PFSK-1 (cell line): Measurements from ENCODE around the gene CFP.

Experiments used
- FOXP2 ChIP-seq: optimal IDR thresholded peaks from 2 replicates; pipeline ENCODE3; 2011; ENCODE audit warnings: borderline replicate concordance, control low read depth, inconsistent platforms; ENCODE audit not compliant: insufficient read depth; ENCODE audit errors: extremely low read length, extremely low read depth
- POLR2AphosphoS5 ChIP-seq: IDR thresholded peaks from 2 replicates; pipeline ENCODE4 v1.6.1; 2012; ENCODE audit warnings: low read depth, mild to moderate bottlenecking, control low read depth, low read length, moderate library complexity
- REST ChIP-seq, 2 experiments: IDR thresholded peaks; 2 replicates each; pipeline versions ENCODE4 v1.6.1 to v1.8.0; 2011 to 2012; ENCODE audit warnings: low read depth in 2 of 2, low read length in 2 of 2, control low read depth in 1 of 2, inconsistent platforms in 1 of 2, mild to moderate bottlenecking in 1 of 2, moderate library complexity in 1 of 2; ENCODE audit not compliant: insufficient read depth in 1 of 2
- SIN3A ChIP-seq: IDR thresholded peaks from 2 replicates; pipeline ENCODE4 v1.6.1; 2012; ENCODE audit warnings: mild to moderate bottlenecking, low read length, moderate library complexity, borderline replicate concordance; ENCODE audit not compliant: insufficient read depth
- TAF1 ChIP-seq: IDR thresholded peaks from 2 replicates; pipeline ENCODE4 v1.6.1; 2012; ENCODE audit warnings: low read length, control low read depth, borderline replicate concordance; ENCODE audit not compliant: insufficient read depth

Gene CFP

GRCh38 chrX:47628982-47629381 is 748 bp downstream of the CFP start:
- TF ChIP-seq TAF1 (no peak), POLR2AphosphoS5 (no peak), SIN3A (no peak), FOXP2 (no peak), REST (IDR thresholded peaks at IDR 0.05; ENCODE audit: insufficient read depth in 1 of 2, low read depth in 2 of 2, low read length in 2 of 2) (no peak)

GRCh38 chrX:47625365-47625764 is 4.4 kb downstream of the CFP start:
- TF ChIP-seq SIN3A (no peak), REST (IDR thresholded peaks at IDR 0.05; ENCODE audit: insufficient read depth in 1 of 2, low read depth in 2 of 2, low read length in 2 of 2) (no peak), POLR2AphosphoS5 (no peak), TAF1 (no peak), FOXP2 (no peak)

GRCh38 chrX:47623540-47624027 is 6.1 kb downstream of the CFP start:
- no peak for TF ChIP-seq POLR2AphosphoS5

- TF ChIP-seq REST (IDR thresholded peaks at IDR 0.05; ENCODE audit: insufficient read depth in 1 of 2, low read depth in 2 of 2, low read length in 2 of 2): no peak
- TF ChIP-seq POLR2AphosphoS5: no peak
Measured at GRCh38 chrX:47621851-47622250, 7.9 kb downstream of the CFP start.

- TF ChIP-seq TAF1: no peak
- TF ChIP-seq FOXP2: no peak
- TF ChIP-seq SIN3A: no peak
- TF ChIP-seq POLR2AphosphoS5: no peak
- no peak for TF ChIP-seq REST (IDR thresholded peaks at IDR 0.05; ENCODE audit: insufficient read depth in 1 of 2, low read depth in 2 of 2, low read length in 2 of 2)
Measured at GRCh38 chrX:47620303-47620685, 9.4 kb downstream of the CFP start.
